ENCODE results near the gene TMEM200C. TPM values are rescaled to one million over a fixed set of nuclear protein-coding genes. Genes with fewer than 3 reads are reported as not detected.

Gene TMEM200C
- total RNA-seq, 2 donors from 2014 or later, result not detected

DNA sequence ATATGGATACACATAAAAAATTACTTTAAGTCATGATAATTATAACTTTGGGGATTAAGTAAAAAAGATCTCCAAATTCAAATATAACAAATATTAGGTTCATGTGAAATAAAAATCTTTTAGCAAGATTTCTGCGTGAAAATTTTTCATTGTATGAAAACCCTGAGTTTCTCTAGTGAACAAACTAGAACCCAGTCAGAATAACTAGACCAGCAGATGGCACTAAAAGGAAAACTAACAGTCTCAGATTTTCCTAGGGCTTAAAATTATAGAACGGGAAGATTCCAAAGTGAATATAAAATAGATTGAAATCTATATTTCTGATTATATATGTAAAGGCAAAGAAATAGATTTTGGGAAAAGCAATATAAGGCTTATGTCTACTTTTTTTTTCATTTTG, 43.3 kb downstream of the TMEM200C start:
- Histone ChIP-seq H3K9me3 (no peaks in the 10 kb centered on the region), H3K4me3 (no peak overlapping the region), H3K27ac (no peak overlapping the region), H3K36me3 (no peaks in the 10 kb centered on the region), H3K27me3 (replicated peaks; ENCODE audit: insufficient read depth) (no peaks in the 10 kb centered on the region), H3K4me1 (ENCODE audit: control insufficient read depth in 1 of 2, low read depth in 2 of 2) (no peaks in the 10 kb centered on the region)
- DNase-seq (ENCODE audit: low spot score) (no peak), ATAC-seq (ENCODE audit: insufficient number of reproducible peaks, low FRiP score, low read depth) (no peak)
- TF ChIP-seq, protein P1, sequence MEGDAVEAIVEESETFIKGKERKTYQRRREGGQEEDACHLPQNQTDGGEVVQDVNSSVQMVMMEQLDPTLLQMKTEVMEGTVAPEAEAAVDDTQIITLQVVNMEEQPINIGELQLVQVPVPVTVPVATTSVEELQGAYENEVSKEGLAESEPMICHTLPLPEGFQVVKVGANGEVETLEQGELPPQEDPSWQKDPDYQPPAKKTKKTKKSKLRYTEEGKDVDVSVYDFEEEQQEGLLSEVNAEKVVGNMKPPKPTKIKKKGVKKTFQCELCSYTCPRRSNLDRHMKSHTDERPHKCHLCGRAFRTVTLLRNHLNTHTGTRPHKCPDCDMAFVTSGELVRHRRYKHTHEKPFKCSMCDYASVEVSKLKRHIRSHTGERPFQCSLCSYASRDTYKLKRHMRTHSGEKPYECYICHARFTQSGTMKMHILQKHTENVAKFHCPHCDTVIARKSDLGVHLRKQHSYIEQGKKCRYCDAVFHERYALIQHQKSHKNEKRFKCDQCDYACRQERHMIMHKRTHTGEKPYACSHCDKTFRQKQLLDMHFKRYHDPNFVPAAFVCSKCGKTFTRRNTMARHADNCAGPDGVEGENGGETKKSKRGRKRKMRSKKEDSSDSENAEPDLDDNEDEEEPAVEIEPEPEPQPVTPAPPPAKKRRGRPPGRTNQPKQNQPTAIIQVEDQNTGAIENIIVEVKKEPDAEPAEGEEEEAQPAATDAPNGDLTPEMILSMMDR (IDR thresholded peaks at IDR 0.05), result no peak

DNA sequence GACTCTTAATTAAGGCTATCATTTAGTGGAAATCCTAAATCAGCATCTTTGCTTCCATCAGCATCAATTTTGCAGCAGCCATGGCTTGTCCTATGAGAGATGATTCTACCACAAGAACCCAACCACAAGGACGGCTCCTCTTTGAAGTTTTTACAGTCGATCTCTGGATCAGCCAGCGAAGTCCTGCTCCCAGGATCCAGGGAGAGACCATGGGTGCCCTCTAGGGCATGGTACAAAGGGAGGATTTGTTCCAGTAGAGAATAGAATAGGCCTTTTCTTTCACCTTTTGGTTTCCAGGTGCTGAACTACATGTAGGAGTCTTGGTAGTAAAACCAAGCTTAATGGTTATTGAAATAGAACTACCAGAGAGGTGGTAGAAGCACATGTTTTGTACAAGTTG, 52.7 kb downstream of the TMEM200C start:
- Histone ChIP-seq H3K36me3 (no peaks in the 10 kb centered on the region), H3K4me3 (no peak overlapping the region), H3K27me3 (replicated peaks; ENCODE audit: insufficient read depth) (no peaks in the 10 kb centered on the region), H3K4me1 (ENCODE audit: control insufficient read depth in 1 of 2, low read depth in 2 of 2) (no peaks in the 10 kb centered on the region), H3K9me3 (no peaks in the 10 kb centered on the region), H3K27ac (no peak overlapping the region)
- DNase-seq (ENCODE audit: low spot score) (no peak), ATAC-seq (ENCODE audit: insufficient number of reproducible peaks, low FRiP score, low read depth) (no peak)
- TF ChIP-seq, protein P1 (IDR thresholded peaks at IDR 0.05), result no peak

DNA sequence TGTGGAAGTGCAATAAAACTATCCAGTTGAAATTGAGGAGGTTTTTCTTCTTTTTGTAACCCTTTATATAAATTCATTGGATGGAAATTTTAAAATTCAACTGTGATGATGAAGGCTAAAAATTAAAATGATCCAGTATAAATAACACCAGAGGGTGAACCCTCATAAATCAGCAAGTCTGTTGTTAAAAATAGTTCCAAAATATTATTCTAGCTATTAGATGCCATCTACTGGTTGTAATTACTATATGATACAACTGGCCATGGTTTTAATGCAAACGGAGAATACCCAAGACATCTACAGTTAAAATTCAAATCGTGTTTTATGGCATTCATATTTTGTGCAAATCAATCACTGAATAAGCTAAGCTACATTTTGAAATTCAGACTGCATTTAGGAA, 53.8 kb downstream of the TMEM200C start:
- Histone ChIP-seq H3K4me3 (no peak overlapping the region), H3K27ac (no peak overlapping the region)

DNA sequence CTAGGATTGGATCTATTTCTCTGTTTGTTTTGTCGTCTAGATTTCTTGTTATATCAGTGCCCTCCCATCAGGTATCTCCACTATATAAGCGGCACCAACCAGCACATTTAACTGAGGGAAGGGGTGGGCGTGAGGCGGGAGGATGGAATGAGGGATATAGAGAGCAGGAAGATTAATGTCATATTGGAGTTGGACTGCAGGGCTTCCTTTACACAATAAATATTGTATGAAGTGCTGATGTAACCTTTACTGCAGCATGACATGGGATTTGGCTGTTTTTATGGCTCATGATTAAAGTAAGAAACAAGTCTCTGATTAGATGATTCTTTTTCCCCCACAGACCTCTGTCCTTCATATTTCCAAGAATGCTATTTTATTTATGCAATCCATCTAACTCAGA, 54.8 kb downstream of the TMEM200C start:
- Histone ChIP-seq H3K36me3 (no peaks in the 10 kb centered on the region), H3K4me3 (no peak overlapping the region), H3K9me3 (no peaks in the 10 kb centered on the region), H3K27ac (no peak overlapping the region), H3K4me1 (ENCODE audit: control insufficient read depth in 1 of 2, low read depth in 2 of 2) (no peaks in the 10 kb centered on the region), H3K27me3 (replicated peaks; ENCODE audit: insufficient read depth) (no peaks in the 10 kb centered on the region)
- ATAC-seq (ENCODE audit: insufficient number of reproducible peaks, low FRiP score, low read depth) (no peak), DNase-seq (ENCODE audit: low spot score) (no peak)
- TF ChIP-seq, protein P1 (IDR thresholded peaks at IDR 0.05), result no peak

More for the DNA sequence above, 53.8 kb downstream of the TMEM200C start:
- Histone ChIP-seq H3K9me3 (no peaks in the 10 kb centered on the region), H3K36me3 (no peaks in the 10 kb centered on the region), H3K27me3 (replicated peaks; ENCODE audit: insufficient read depth) (no peaks in the 10 kb centered on the region), H3K4me1 (ENCODE audit: control insufficient read depth in 1 of 2, low read depth in 2 of 2) (no peaks in the 10 kb centered on the region)
- ATAC-seq (ENCODE audit: insufficient number of reproducible peaks, low FRiP score, low read depth), result no peak
- no peak for DNase-seq (ENCODE audit: low spot score)
- TF ChIP-seq, protein P1 (IDR thresholded peaks at IDR 0.05), result no peak

DNA sequence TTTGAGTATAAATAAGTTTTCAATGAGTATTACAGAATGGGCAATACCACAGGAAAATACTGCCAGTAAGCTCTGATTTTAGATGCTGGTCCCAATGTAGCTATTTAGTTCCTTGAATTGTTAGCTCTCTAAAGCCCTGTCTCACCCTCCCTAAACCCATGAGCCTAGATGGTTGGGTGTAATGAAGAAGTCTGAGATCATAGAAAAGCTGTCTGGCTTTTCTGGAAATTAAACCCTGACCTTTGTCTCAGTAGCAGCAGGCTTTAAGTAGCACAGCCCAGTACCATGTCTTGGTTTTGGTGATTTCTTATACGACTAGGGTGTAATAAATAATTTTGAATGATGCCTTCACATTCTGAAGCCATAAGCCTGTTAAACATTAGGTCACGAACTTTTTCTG, 55.3 kb downstream of the TMEM200C start:
- no peaks in the 10 kb centered on the region for H3K27me3 ChIP-seq (replicated peaks; ENCODE audit: insufficient read depth)
- DNase-seq (ENCODE audit: low spot score) (no peak), ATAC-seq (ENCODE audit: insufficient number of reproducible peaks, low FRiP score, low read depth) (no peak)
- H3K4me3 ChIP-seq, result no peak overlapping the region
- H3K36me3 ChIP-seq, result no peaks in the 10 kb centered on the region
- no peak overlapping the region for H3K27ac ChIP-seq
- TF ChIP-seq, protein P1 (IDR thresholded peaks at IDR 0.05), result no peak
- H3K9me3 ChIP-seq, result no peaks in the 10 kb centered on the region
- H3K4me1 ChIP-seq (ENCODE audit: control insufficient read depth in 1 of 2, low read depth in 2 of 2), result no peaks in the 10 kb centered on the region

Measured in thoracic aorta (tissue), 2 donors.